ENCODE data around the gene REXO4. TPM values are rescaled to one million over a fixed set of nuclear protein-coding genes. Genes with fewer than 3 reads are reported as not detected.

REXO4 gene
- 14.6 TPM for total RNA-seq

- Histone ChIP-seq H3K4me3 (ENCODE audit: low read length in 3 of 3) (peak within 1 kb of the TSS; percentile 89 to 93 (median 90)), H3K9ac (ENCODE audit: low read depth in 1 of 3, low read length in 3 of 3) (peak within 1 kb of the TSS; percentile 81 to 94 (median 90)), H3K27me3 (ENCODE audit: control insufficient read depth in 3 of 3, insufficient read depth in 3 of 3, low read length in 3 of 3) (no peaks in the 10 kb centered on the region), H3K27ac (ENCODE audit: low read depth, low read length) (peak within 1 kb of the TSS; percentile 85), H3K9me3 (ENCODE audit: control insufficient read depth in 3 of 3, low read length in 3 of 3) (no peaks in the 10 kb centered on the region), H3K36me3 (ENCODE audit: control insufficient read depth in 3 of 3, insufficient read depth in 3 of 3, low read length in 3 of 3) (peaks cover 16 to 23% (median 23%) of the 10 kb centered on the region in 3 donors), H3K4me1 (ENCODE audit: control insufficient read depth in 3 of 3, insufficient read depth in 3 of 3, low read length in 3 of 3) (peaks cover 19 to 29% (median 21%) of the 10 kb centered on the region in 3 donors)
These were observed at the start of gene REXO4 for GRCh38 chr9:133417541-133418461. TSS of gene REXO4 (minus strand) at chr9:133418010. CDS start at chr9:133417844, 166 bp downstream.

GRCh38 chr9:133467101-133467500 lies 49.3 kb upstream of the REXO4 start:
- no peak overlapping the region for H3K9ac ChIP-seq (ENCODE audit: low read depth in 1 of 3, low read length in 3 of 3)
- H3K9me3 ChIP-seq (ENCODE audit: control insufficient read depth in 3 of 3, low read length in 3 of 3): no peaks in the 10 kb centered on the region
- H3K4me3 ChIP-seq (ENCODE audit: low read length in 3 of 3): no peak overlapping the region
- no peak overlapping the region for H3K27ac ChIP-seq (ENCODE audit: low read depth, low read length)
- H3K36me3 ChIP-seq (ENCODE audit: control insufficient read depth in 3 of 3, insufficient read depth in 3 of 3, low read length in 3 of 3): peaks cover 11 to 12% (median 12%) of the 10 kb centered on the region in 3 donors
- peaks cover 5 to 8% (median 7%) of the 10 kb centered on the region in 3 donors for H3K4me1 ChIP-seq (ENCODE audit: control insufficient read depth in 3 of 3, insufficient read depth in 3 of 3, low read length in 3 of 3)
- no peaks in the 10 kb centered on the region for H3K27me3 ChIP-seq (ENCODE audit: control insufficient read depth in 3 of 3, insufficient read depth in 3 of 3, low read length in 3 of 3)

- peaks cover 10 to 12% (median 11%) of the 10 kb centered on the region in 3 donors for H3K36me3 ChIP-seq (ENCODE audit: control insufficient read depth in 3 of 3, insufficient read depth in 3 of 3, low read length in 3 of 3)
- H3K27me3 ChIP-seq (ENCODE audit: control insufficient read depth in 3 of 3, insufficient read depth in 3 of 3, low read length in 3 of 3): no peaks in the 10 kb centered on the region
- H3K4me3 ChIP-seq (ENCODE audit: low read length in 3 of 3): no peak overlapping the region
- H3K4me1 ChIP-seq (ENCODE audit: control insufficient read depth in 3 of 3, insufficient read depth in 3 of 3, low read length in 3 of 3): peaks cover 16 to 17% (median 16%) of the 10 kb centered on the region in 3 donors
- no peaks in the 10 kb centered on the region for H3K9me3 ChIP-seq (ENCODE audit: control insufficient read depth in 3 of 3, low read length in 3 of 3)
- no peak overlapping the region for H3K9ac ChIP-seq (ENCODE audit: low read depth in 1 of 3, low read length in 3 of 3)
- H3K27ac ChIP-seq (ENCODE audit: low read depth, low read length): no peak overlapping the region
These were observed 48.2 kb upstream of the REXO4 start for GRCh38 chr9:133465984-133466383.

- Histone ChIP-seq H3K27me3 (ENCODE audit: control insufficient read depth in 3 of 3, insufficient read depth in 3 of 3, low read length in 3 of 3) (no peaks in the 10 kb centered on the region), H3K4me3 (ENCODE audit: low read length in 3 of 3) (no peak overlapping the region), H3K36me3 (ENCODE audit: control insufficient read depth in 3 of 3, insufficient read depth in 3 of 3, low read length in 3 of 3) (peaks cover 10 to 12% (median 11%) of the 10 kb centered on the region in 3 donors), H3K27ac (ENCODE audit: low read depth, low read length) (no peak overlapping the region), H3K4me1 (ENCODE audit: control insufficient read depth in 3 of 3, insufficient read depth in 3 of 3, low read length in 3 of 3) (peaks cover 22 to 23% (median 22%) of the 10 kb centered on the region in 3 donors), H3K9ac (ENCODE audit: low read depth in 1 of 3, low read length in 3 of 3) (no peak overlapping the region), H3K9me3 (ENCODE audit: control insufficient read depth in 3 of 3, low read length in 3 of 3) (no peaks in the 10 kb centered on the region)
These were observed 46.8 kb upstream of the REXO4 start for GRCh38 chr9:133464638-133465037.

- Histone ChIP-seq H3K27me3 (ENCODE audit: control insufficient read depth in 3 of 3, insufficient read depth in 3 of 3, low read length in 3 of 3) (no peaks in the 10 kb centered on the region), H3K4me1 (ENCODE audit: control insufficient read depth in 3 of 3, insufficient read depth in 3 of 3, low read length in 3 of 3) (peaks cover 26 to 27% (median 26%) of the 10 kb centered on the region in 3 donors), H3K9ac (ENCODE audit: low read depth in 1 of 3, low read length in 3 of 3) (no peak overlapping the region), H3K9me3 (ENCODE audit: control insufficient read depth in 3 of 3, low read length in 3 of 3) (no peaks in the 10 kb centered on the region), H3K4me3 (ENCODE audit: low read length in 3 of 3) (no peak overlapping the region), H3K27ac (ENCODE audit: low read depth, low read length) (no peak overlapping the region), H3K36me3 (ENCODE audit: control insufficient read depth in 3 of 3, insufficient read depth in 3 of 3, low read length in 3 of 3) (peaks cover 6 to 12% (median 11%) of the 10 kb centered on the region in 3 donors)
These were observed 46.2 kb upstream of the REXO4 start for GRCh38 chr9:133463864-133464615.

GRCh38 chr9:133463234-133463863 lies 45.5 kb upstream of the REXO4 start:
- Histone ChIP-seq H3K36me3 (ENCODE audit: control insufficient read depth in 3 of 3, insufficient read depth in 3 of 3, low read length in 3 of 3) (peaks cover 5 to 7% (median 6%) of the 10 kb centered on the region in 3 donors), H3K27me3 (ENCODE audit: control insufficient read depth in 3 of 3, insufficient read depth in 3 of 3, low read length in 3 of 3) (no peaks in the 10 kb centered on the region), H3K9ac (ENCODE audit: low read depth in 1 of 3, low read length in 3 of 3) (peak overlapping the region in 1 of 3 donors; percentile 16), H3K4me1 (ENCODE audit: control insufficient read depth in 3 of 3, insufficient read depth in 3 of 3, low read length in 3 of 3) (peaks cover 30 to 34% (median 32%) of the 10 kb centered on the region in 3 donors), H3K9me3 (ENCODE audit: control insufficient read depth in 3 of 3, low read length in 3 of 3) (no peaks in the 10 kb centered on the region), H3K4me3 (ENCODE audit: low read length in 3 of 3) (no peak overlapping the region), H3K27ac (ENCODE audit: low read depth, low read length) (no peak overlapping the region)

GRCh38 chr9:133461975-133462374 lies 44.2 kb upstream of the REXO4 start:
- Histone ChIP-seq H3K36me3 (ENCODE audit: control insufficient read depth in 3 of 3, insufficient read depth in 3 of 3, low read length in 3 of 3) (peaks cover 5 to 6% (median 5%) of the 10 kb centered on the region in 3 donors), H3K4me3 (ENCODE audit: low read length in 3 of 3) (no peak overlapping the region), H3K27me3 (ENCODE audit: control insufficient read depth in 3 of 3, insufficient read depth in 3 of 3, low read length in 3 of 3) (no peaks in the 10 kb centered on the region), H3K27ac (ENCODE audit: low read depth, low read length) (no peak overlapping the region), H3K9me3 (ENCODE audit: control insufficient read depth in 3 of 3, low read length in 3 of 3) (no peaks in the 10 kb centered on the region), H3K9ac (ENCODE audit: low read depth in 1 of 3, low read length in 3 of 3) (peak overlapping the region; percentile 14 to 60 (median 57)), H3K4me1 (ENCODE audit: control insufficient read depth in 3 of 3, insufficient read depth in 3 of 3, low read length in 3 of 3) (peaks cover 30 to 34% (median 32%) of the 10 kb centered on the region in 3 donors)

GRCh38 chr9:133460405-133461175 lies 42.8 kb upstream of the REXO4 start:
- H3K4me1 ChIP-seq (ENCODE audit: control insufficient read depth in 3 of 3, insufficient read depth in 3 of 3, low read length in 3 of 3): peaks cover 30 to 34% (median 32%) of the 10 kb centered on the region in 3 donors
- H3K4me3 ChIP-seq (ENCODE audit: low read length in 3 of 3): peak overlapping the region; percentile 30 to 92 (median 90)
- H3K9me3 ChIP-seq (ENCODE audit: control insufficient read depth in 3 of 3, low read length in 3 of 3): no peaks in the 10 kb centered on the region
- H3K9ac ChIP-seq (ENCODE audit: low read depth in 1 of 3, low read length in 3 of 3): peak overlapping the region; percentile 87 to 94 (median 89)
- H3K36me3 ChIP-seq (ENCODE audit: control insufficient read depth in 3 of 3, insufficient read depth in 3 of 3, low read length in 3 of 3): peaks cover 5 to 6% (median 5%) of the 10 kb centered on the region in 3 donors
- H3K27me3 ChIP-seq (ENCODE audit: control insufficient read depth in 3 of 3, insufficient read depth in 3 of 3, low read length in 3 of 3): no peaks in the 10 kb centered on the region
- peak overlapping the region; percentile 90 for H3K27ac ChIP-seq (ENCODE audit: low read depth, low read length)

All from skeletal muscle tissue (tissue), 4 donors.